GM23248 (cell line): ENCODE measurements around the gene CAMKK1.

Experiments
- EZH2 ChIP-seq: fragments of 200-600 bp; sonication (generic); IDR thresholded peaks from 2 replicates; pipeline ENCODE4 v1.6.1; 2018; ENCODE audit warnings: antibody characterized with exemption, mild to moderate bottlenecking; ENCODE audit not compliant: insufficient read depth, poor library complexity, severe bottlenecking
- EZH2phosphoT487 ChIP-seq: fragments of 200-600 bp; sonication (generic); IDR thresholded peaks from 2 replicates; pipeline ENCODE4 v1.6.1; 2018; ENCODE audit warnings: antibody characterized with exemption, moderate library complexity, mild to moderate bottlenecking, low read depth; ENCODE audit not compliant: insufficient read depth

DNA sequence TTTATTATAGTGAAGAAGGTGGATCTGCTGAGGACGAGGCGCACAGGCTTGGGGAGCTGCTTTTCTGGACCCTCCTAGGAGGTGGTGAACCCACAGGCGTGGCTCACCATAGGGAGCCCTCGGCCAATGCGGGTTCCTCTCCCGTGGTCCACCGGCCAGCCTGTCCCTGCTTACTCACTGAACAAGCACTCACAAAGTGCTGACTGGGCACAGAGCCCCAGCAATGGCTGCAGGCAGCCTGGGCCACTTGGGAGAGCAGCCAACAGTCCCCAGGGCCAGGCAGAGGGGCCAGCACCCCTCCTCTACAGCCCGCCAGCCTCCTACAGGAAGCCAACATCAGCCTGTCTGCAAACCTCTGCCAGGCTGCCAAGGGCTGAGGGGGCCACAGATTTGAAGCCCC lies 27.7 kb downstream of the CAMKK1 start:
- TF ChIP-seq EZH2 (no peak), EZH2phosphoT487 (no peak)
